ENCODE data around the gene SEC14L2. TPM values are rescaled to one million over a fixed set of nuclear protein-coding genes. Genes with fewer than 3 reads are reported as not detected.

SEC14L2 gene
- total and polyA plus RNA-seq, 4 donors = 6.5 to 110 (median 49.6) TPM

DNA sequence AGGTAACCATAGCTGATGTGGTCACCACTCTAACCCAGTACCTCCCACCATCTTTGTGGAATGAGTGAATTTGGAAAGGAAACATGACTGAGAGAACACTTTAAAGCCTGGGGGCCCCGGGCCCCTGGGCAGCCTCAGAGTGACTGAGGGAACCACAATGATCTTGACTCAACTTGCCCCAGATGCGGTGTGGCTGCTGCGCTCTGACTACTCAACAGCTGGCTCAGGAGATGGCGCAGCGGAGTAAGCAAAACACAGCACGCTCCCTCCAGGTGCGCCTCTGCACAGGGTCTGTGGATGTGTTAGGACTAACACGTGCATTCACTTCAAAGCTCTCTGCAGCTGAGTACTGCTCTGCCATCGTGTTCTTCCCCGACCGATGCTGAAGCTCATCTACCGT, 15.6 kb upstream of the SEC14L2 start:
- Histone ChIP-seq H3K4me1 (ENCODE audit: control insufficient read depth in 4 of 4, insufficient read depth in 4 of 4, low read length in 3 of 4) (peaks cover 0 to 4% (median 2%) of the 10 kb centered on the region in 4 donors), H3K27ac (ENCODE audit: low read depth in 1 of 2, low read length in 2 of 2) (no peak overlapping the region), H3K4me3 (ENCODE audit: low read depth in 1 of 3, low read length in 3 of 3) (no peak overlapping the region), H3K9ac (ENCODE audit: low read depth in 1 of 2, low read length in 2 of 2) (no peak overlapping the region), H3K36me3 (ENCODE audit: control insufficient read depth in 4 of 4, insufficient read depth in 3 of 4, low read depth in 1 of 4, low read length in 3 of 4) (peaks cover 0 to 28% (median 6%) of the 10 kb centered on the region in 4 donors), H3K27me3 (ENCODE audit: control insufficient read depth in 4 of 4, insufficient read depth in 4 of 4, low read length in 3 of 4) (no peaks in the 10 kb centered on the region), H3K9me3 (ENCODE audit: control insufficient read depth in 4 of 4, low read length in 3 of 4) (no peaks in the 10 kb centered on the region)
- DNase-seq (ENCODE audit: low spot score) = no peak
- no peak for TF ChIP-seq JUND (IDR thresholded peaks at IDR 0.05)
- TF ChIP-seq, protein P1, sequence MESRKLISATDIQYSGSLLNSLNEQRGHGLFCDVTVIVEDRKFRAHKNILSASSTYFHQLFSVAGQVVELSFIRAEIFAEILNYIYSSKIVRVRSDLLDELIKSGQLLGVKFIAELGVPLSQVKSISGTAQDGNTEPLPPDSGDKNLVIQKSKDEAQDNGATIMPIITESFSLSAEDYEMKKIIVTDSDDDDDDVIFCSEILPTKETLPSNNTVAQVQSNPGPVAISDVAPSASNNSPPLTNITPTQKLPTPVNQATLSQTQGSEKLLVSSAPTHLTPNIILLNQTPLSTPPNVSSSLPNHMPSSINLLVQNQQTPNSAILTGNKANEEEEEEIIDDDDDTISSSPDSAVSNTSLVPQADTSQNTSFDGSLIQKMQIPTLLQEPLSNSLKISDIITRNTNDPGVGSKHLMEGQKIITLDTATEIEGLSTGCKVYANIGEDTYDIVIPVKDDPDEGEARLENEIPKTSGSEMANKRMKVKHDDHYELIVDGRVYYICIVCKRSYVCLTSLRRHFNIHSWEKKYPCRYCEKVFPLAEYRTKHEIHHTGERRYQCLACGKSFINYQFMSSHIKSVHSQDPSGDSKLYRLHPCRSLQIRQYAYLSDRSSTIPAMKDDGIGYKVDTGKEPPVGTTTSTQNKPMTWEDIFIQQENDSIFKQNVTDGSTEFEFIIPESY (IDR thresholded peaks at IDR 0.05) = no peak
- TF ChIP-seq, protein P2, sequence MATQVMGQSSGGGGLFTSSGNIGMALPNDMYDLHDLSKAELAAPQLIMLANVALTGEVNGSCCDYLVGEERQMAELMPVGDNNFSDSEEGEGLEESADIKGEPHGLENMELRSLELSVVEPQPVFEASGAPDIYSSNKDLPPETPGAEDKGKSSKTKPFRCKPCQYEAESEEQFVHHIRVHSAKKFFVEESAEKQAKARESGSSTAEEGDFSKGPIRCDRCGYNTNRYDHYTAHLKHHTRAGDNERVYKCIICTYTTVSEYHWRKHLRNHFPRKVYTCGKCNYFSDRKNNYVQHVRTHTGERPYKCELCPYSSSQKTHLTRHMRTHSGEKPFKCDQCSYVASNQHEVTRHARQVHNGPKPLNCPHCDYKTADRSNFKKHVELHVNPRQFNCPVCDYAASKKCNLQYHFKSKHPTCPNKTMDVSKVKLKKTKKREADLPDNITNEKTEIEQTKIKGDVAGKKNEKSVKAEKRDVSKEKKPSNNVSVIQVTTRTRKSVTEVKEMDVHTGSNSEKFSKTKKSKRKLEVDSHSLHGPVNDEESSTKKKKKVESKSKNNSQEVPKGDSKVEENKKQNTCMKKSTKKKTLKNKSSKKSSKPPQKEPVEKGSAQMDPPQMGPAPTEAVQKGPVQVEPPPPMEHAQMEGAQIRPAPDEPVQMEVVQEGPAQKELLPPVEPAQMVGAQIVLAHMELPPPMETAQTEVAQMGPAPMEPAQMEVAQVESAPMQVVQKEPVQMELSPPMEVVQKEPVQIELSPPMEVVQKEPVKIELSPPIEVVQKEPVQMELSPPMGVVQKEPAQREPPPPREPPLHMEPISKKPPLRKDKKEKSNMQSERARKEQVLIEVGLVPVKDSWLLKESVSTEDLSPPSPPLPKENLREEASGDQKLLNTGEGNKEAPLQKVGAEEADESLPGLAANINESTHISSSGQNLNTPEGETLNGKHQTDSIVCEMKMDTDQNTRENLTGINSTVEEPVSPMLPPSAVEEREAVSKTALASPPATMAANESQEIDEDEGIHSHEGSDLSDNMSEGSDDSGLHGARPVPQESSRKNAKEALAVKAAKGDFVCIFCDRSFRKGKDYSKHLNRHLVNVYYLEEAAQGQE (IDR thresholded peaks at IDR 0.05) = no peak
- TF ChIP-seq, protein P3, sequence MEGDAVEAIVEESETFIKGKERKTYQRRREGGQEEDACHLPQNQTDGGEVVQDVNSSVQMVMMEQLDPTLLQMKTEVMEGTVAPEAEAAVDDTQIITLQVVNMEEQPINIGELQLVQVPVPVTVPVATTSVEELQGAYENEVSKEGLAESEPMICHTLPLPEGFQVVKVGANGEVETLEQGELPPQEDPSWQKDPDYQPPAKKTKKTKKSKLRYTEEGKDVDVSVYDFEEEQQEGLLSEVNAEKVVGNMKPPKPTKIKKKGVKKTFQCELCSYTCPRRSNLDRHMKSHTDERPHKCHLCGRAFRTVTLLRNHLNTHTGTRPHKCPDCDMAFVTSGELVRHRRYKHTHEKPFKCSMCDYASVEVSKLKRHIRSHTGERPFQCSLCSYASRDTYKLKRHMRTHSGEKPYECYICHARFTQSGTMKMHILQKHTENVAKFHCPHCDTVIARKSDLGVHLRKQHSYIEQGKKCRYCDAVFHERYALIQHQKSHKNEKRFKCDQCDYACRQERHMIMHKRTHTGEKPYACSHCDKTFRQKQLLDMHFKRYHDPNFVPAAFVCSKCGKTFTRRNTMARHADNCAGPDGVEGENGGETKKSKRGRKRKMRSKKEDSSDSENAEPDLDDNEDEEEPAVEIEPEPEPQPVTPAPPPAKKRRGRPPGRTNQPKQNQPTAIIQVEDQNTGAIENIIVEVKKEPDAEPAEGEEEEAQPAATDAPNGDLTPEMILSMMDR (IDR thresholded peaks at IDR 0.05; ENCODE audit: low read depth, low read length, missing input control) = no peak
- no peak for TF ChIP-seq RXRA (IDR thresholded peaks at IDR 0.05)
- TF ChIP-seq RAD21 (IDR thresholded peaks at IDR 0.05) = no peak
- no peak for TF ChIP-seq NR2F2 (IDR thresholded peaks at IDR 0.05)
- no peak for TF ChIP-seq GABPA (IDR thresholded peaks at IDR 0.05 in 1 of 2, conservative IDR thresholded peaks at IDR 0.05 in 1 of 2)
- TF ChIP-seq EGR1 (IDR thresholded peaks at IDR 0.05; ENCODE audit: low read depth in 2 of 2) = no peak
- TF ChIP-seq TAF1 (conservative IDR thresholded peaks at IDR 0.05) = no peak
- no peak for TF ChIP-seq YY1 (IDR thresholded peaks at IDR 0.05)
- TF ChIP-seq, protein P4, sequence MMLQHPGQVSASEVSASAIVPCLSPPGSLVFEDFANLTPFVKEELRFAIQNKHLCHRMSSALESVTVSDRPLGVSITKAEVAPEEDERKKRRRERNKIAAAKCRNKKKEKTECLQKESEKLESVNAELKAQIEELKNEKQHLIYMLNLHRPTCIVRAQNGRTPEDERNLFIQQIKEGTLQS (IDR thresholded peaks at IDR 0.05) = no peak
- no peak for TF ChIP-seq FOXA2 (IDR thresholded peaks at IDR 0.05)
- no peak for TF ChIP-seq HNF4G (IDR thresholded peaks at IDR 0.05)
- no peak for TF ChIP-seq HNF4A (conservative IDR thresholded peaks at IDR 0.05)
- no peak for TF ChIP-seq SP1 (IDR thresholded peaks at IDR 0.05)
- TF ChIP-seq, protein P5, sequence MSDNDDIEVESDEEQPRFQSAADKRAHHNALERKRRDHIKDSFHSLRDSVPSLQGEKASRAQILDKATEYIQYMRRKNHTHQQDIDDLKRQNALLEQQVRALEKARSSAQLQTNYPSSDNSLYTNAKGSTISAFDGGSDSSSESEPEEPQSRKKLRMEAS (IDR thresholded peaks at IDR 0.05) = no peak
- no peak for TF ChIP-seq FOXA1 (IDR thresholded peaks at IDR 0.05)
- 97% methylated on average over 12 of the region's 12 CpGs for WGBS
